ENCODE results near the gene ZMYND10.

Gene ZMYND10

GRCh38 chr3:50390508-50391224 is 45.1 kb upstream of the ZMYND10 start:
- TF ChIP-seq EZH2phosphoT487 (IDR thresholded peaks at IDR 0.05; ENCODE audit: borderline replicate concordance, low read length), result no peak
- TF ChIP-seq, protein P1, sequence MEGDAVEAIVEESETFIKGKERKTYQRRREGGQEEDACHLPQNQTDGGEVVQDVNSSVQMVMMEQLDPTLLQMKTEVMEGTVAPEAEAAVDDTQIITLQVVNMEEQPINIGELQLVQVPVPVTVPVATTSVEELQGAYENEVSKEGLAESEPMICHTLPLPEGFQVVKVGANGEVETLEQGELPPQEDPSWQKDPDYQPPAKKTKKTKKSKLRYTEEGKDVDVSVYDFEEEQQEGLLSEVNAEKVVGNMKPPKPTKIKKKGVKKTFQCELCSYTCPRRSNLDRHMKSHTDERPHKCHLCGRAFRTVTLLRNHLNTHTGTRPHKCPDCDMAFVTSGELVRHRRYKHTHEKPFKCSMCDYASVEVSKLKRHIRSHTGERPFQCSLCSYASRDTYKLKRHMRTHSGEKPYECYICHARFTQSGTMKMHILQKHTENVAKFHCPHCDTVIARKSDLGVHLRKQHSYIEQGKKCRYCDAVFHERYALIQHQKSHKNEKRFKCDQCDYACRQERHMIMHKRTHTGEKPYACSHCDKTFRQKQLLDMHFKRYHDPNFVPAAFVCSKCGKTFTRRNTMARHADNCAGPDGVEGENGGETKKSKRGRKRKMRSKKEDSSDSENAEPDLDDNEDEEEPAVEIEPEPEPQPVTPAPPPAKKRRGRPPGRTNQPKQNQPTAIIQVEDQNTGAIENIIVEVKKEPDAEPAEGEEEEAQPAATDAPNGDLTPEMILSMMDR (IDR thresholded peaks at IDR 0.05; ENCODE audit: low read depth, low read length, poor library complexity, severe bottlenecking), result no peak
- H3F3A ChIP-seq (ENCODE audit: control insufficient read depth, insufficient read depth), result no peaks in the 10 kb centered on the region
- H3K27me3 ChIP-seq (ENCODE audit: control insufficient read depth, low read length), result peaks cover 12% of the 10 kb centered on the region
- H3K4me2 ChIP-seq (ENCODE audit: low read length), result no peak overlapping the region
- H3K36me3 ChIP-seq (ENCODE audit: control insufficient read depth, low read length), result no peaks in the 10 kb centered on the region
- H4K20me1 ChIP-seq (ENCODE audit: control insufficient read depth, insufficient read depth, low read depth, low read length), result no peaks in the 10 kb centered on the region
- H3K79me2 ChIP-seq (ENCODE audit: control insufficient read depth, low read length), result no peaks in the 10 kb centered on the region
- H3K9me2 ChIP-seq (replicated peaks; ENCODE audit: control insufficient read depth, low read length), result no peaks in the 10 kb centered on the region
- H3K4me3 ChIP-seq (ENCODE audit: low read length), result no peak overlapping the region
- H3K27ac ChIP-seq (ENCODE audit: low read depth, low read length), result no peak overlapping the region
- no peaks in the 10 kb centered on the region for H3K4me1 ChIP-seq (ENCODE audit: control insufficient read depth, low read length)
- H3K9me3 ChIP-seq (ENCODE audit: control insufficient read depth, insufficient read depth, low read length), result no peaks in the 10 kb centered on the region

DNA sequence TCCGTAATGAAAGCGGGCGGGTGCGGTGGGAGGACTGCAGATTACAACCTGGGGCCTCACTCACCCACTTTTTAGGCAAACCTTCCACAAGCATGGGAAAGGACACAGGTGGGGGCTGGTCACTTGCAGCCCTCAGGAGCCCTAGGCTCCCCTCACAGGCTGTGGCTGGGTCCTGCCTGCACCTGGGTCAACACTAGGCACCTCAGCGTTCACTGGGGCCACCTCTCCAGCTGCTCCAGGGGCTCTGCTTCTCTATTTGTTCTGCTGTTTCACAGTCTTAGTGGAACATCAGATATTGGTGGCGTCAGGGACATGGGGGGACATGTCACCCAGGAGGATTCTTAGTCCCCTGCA is 43.9 kb upstream of the ZMYND10 start:
- H4K20me1 ChIP-seq (ENCODE audit: control insufficient read depth, insufficient read depth, low read depth, low read length), result no peaks in the 10 kb centered on the region

GRCh38 chr3:50388720-50389413 is 43.3 kb upstream of the ZMYND10 start:
- Histone ChIP-seq H3F3A (ENCODE audit: control insufficient read depth, insufficient read depth) (no peaks in the 10 kb centered on the region), H3K4me1 (ENCODE audit: control insufficient read depth, low read length) (no peaks in the 10 kb centered on the region), H3K36me3 (ENCODE audit: control insufficient read depth, low read length) (no peaks in the 10 kb centered on the region), H3K9me2 (replicated peaks; ENCODE audit: control insufficient read depth, low read length) (no peaks in the 10 kb centered on the region), H4K20me1 (ENCODE audit: control insufficient read depth, insufficient read depth, low read depth, low read length) (no peaks in the 10 kb centered on the region), H3K27me3 (ENCODE audit: control insufficient read depth, low read length) (peaks cover 12% of the 10 kb centered on the region), H3K79me2 (ENCODE audit: control insufficient read depth, low read length) (no peaks in the 10 kb centered on the region), H3K4me3 (ENCODE audit: low read length) (no peak overlapping the region), H3K9me3 (ENCODE audit: control insufficient read depth, insufficient read depth, low read length) (no peaks in the 10 kb centered on the region), H3K27ac (ENCODE audit: low read depth, low read length) (no peak overlapping the region), H3K4me2 (ENCODE audit: low read length) (no peak overlapping the region)
- TF ChIP-seq EZH2phosphoT487 (IDR thresholded peaks at IDR 0.05; ENCODE audit: borderline replicate concordance, low read length), result no peak
- TF ChIP-seq, protein P1 (IDR thresholded peaks at IDR 0.05; ENCODE audit: low read depth, low read length, poor library complexity, severe bottlenecking), result no peak

More for the DNA sequence above, 43.9 kb upstream of the ZMYND10 start:
- H3K9me2 ChIP-seq (replicated peaks; ENCODE audit: control insufficient read depth, low read length), result no peaks in the 10 kb centered on the region
- no peaks in the 10 kb centered on the region for H3F3A ChIP-seq (ENCODE audit: control insufficient read depth, insufficient read depth)
- no peaks in the 10 kb centered on the region for H3K4me1 ChIP-seq (ENCODE audit: control insufficient read depth, low read length)
- TF ChIP-seq, protein P1 (IDR thresholded peaks at IDR 0.05; ENCODE audit: low read depth, low read length, poor library complexity, severe bottlenecking), result no peak
- no peak for TF ChIP-seq EZH2phosphoT487 (IDR thresholded peaks at IDR 0.05; ENCODE audit: borderline replicate concordance, low read length)
- no peak overlapping the region for H3K4me2 ChIP-seq (ENCODE audit: low read length)
- no peaks in the 10 kb centered on the region for H3K79me2 ChIP-seq (ENCODE audit: control insufficient read depth, low read length)
- peaks cover 12% of the 10 kb centered on the region for H3K27me3 ChIP-seq (ENCODE audit: control insufficient read depth, low read length)
- H3K4me3 ChIP-seq (ENCODE audit: low read length), result no peak overlapping the region
- H3K27ac ChIP-seq (ENCODE audit: low read depth, low read length), result no peak overlapping the region
- H3K36me3 ChIP-seq (ENCODE audit: control insufficient read depth, low read length), result no peaks in the 10 kb centered on the region
- H3K9me3 ChIP-seq (ENCODE audit: control insufficient read depth, insufficient read depth, low read length), result no peaks in the 10 kb centered on the region
